Endothelial cell of umbilical vein (primary cell): Measurements from ENCODE around the gene AGT.

ENCODE experiments used
- POLR2A ChIP-seq: IDR thresholded peaks from 2 replicates; pipeline ENCODE4 v1.6.1; 2012; ENCODE audit warnings: low read depth, mild to moderate bottlenecking, control low read depth, low read length
- TF ChIP-seq, protein P1 (sequence below), 2 donors: IDR thresholded peaks; 1 replicate in 1 of 2; 2 replicates in 1 of 2; pipeline ENCODE4 v1.5.1; 2011; ENCODE audit warnings: low read length in 2 of 2, mild to moderate bottlenecking in 2 of 2, moderate library complexity in 2 of 2, control low read depth in 1 of 2, inconsistent platforms in 1 of 2, low read depth in 1 of 2; ENCODE audit not compliant: insufficient read depth in 1 of 2; ENCODE audit errors: extremely low read depth in 1 of 2

DNA sequence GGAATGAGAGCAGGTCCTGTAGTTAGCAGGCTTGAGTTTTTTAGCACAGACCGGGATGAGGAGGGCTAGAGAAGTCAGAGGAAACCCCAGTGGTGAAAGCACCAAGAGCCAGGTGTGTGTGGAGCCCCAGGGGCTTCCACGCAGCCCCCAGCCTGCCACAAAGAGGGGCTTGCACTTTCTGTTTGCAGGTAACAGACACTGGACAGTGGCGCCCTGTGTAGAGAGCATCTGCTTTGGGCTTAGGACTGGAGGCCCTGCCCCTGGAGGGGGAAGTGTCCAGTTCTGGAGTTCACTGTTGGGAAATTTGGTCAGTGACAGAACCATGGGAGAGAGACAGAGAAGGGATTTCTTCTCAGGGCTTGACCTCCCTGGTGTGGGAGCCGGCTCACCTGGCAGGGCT is 19.5 kb downstream of the AGT start:
- TF ChIP-seq, protein P1, sequence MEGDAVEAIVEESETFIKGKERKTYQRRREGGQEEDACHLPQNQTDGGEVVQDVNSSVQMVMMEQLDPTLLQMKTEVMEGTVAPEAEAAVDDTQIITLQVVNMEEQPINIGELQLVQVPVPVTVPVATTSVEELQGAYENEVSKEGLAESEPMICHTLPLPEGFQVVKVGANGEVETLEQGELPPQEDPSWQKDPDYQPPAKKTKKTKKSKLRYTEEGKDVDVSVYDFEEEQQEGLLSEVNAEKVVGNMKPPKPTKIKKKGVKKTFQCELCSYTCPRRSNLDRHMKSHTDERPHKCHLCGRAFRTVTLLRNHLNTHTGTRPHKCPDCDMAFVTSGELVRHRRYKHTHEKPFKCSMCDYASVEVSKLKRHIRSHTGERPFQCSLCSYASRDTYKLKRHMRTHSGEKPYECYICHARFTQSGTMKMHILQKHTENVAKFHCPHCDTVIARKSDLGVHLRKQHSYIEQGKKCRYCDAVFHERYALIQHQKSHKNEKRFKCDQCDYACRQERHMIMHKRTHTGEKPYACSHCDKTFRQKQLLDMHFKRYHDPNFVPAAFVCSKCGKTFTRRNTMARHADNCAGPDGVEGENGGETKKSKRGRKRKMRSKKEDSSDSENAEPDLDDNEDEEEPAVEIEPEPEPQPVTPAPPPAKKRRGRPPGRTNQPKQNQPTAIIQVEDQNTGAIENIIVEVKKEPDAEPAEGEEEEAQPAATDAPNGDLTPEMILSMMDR (IDR thresholded peaks at IDR 0.05; ENCODE audit: extremely low read depth in 1 of 2, insufficient read depth in 1 of 2, low read depth in 1 of 2, low read length in 2 of 2), result no peak
- TF ChIP-seq POLR2A, result no peak
